HUES6 (cell line): ENCODE data around the gene LAMB4.
A peak's percentile ranks its signal among the peaks of the same experiment; 100 is the strongest.

ENCODE experiments used
- H3K27ac ChIP-seq: 2 replicates; pipeline ENCODE4 v1.7.0; 2013; ENCODE audit warnings: low read depth, mild to moderate bottlenecking, low read length, inconsistent platforms
- H3K27me3 ChIP-seq: 2 replicates; pipeline ENCODE4 v1.6.1; 2013; ENCODE audit warnings: low read length; ENCODE audit not compliant: control insufficient read depth, insufficient read depth
- H3K36me3 ChIP-seq: 2 replicates; pipeline ENCODE4 v1.6.1; 2013; ENCODE audit warnings: low read length; ENCODE audit not compliant: control insufficient read depth, insufficient read depth
- H3K4me1 ChIP-seq: 2 replicates; pipeline ENCODE4 v1.6.1; 2013; ENCODE audit warnings: low read length; ENCODE audit not compliant: control insufficient read depth, insufficient read depth
- H3K4me3 ChIP-seq: 2 replicates; pipeline ENCODE4 v1.5.1; 2013; ENCODE audit warnings: low read depth, low read length
- H3K9ac ChIP-seq: one replicate; pipeline ENCODE4 v1.6.1; 2013; ENCODE audit warnings: mild to moderate bottlenecking, low read length
- H3K9me3 ChIP-seq: 2 replicates; pipeline ENCODE4 v1.6.1; 2013; ENCODE audit warnings: low read depth, low read length; ENCODE audit not compliant: control insufficient read depth, insufficient read depth

The LAMB4 gene

GRCh38 chr7:108156897-108157605 is 26.9 kb upstream of the LAMB4 start:
- H3K4me1 ChIP-seq = peaks cover 2% of the 10 kb centered on the region; the same call in 1 of the 2 replicates
- H3K9me3 ChIP-seq = no peaks in the 10 kb centered on the region
- no peaks in the 10 kb centered on the region for H3K27me3 ChIP-seq
- H3K27ac ChIP-seq = no peak overlapping the region
- no peak overlapping the region for H3K4me3 ChIP-seq
- H3K36me3 ChIP-seq = no peaks in the 10 kb centered on the region
- H3K9ac ChIP-seq = no peak overlapping the region

- Histone ChIP-seq H3K27ac (no peak overlapping the region), H3K36me3 (no peaks in the 10 kb centered on the region), H3K9me3 (no peaks in the 10 kb centered on the region), H3K27me3 (no peaks in the 10 kb centered on the region), H3K9ac (no peak overlapping the region), H3K4me1 (peaks cover 3% of the 10 kb centered on the region; the same call in 1 of the 2 replicates), H3K4me3 (no peak overlapping the region)
Measured at GRCh38 chr7:108152198-108152597, 22.0 kb upstream of the LAMB4 start.

GRCh38 chr7:108149908-108150307 is 19.7 kb upstream of the LAMB4 start:
- H3K27me3 ChIP-seq = no peaks in the 10 kb centered on the region
- no peak overlapping the region for H3K9ac ChIP-seq
- H3K27ac ChIP-seq = no peak overlapping the region
- no peak overlapping the region for H3K4me3 ChIP-seq
- H3K36me3 ChIP-seq = no peaks in the 10 kb centered on the region
- no peaks in the 10 kb centered on the region for H3K9me3 ChIP-seq
- peaks cover 8% of the 10 kb centered on the region for H3K4me1 ChIP-seq

- no peak overlapping the region for H3K27ac ChIP-seq
- H3K4me3 ChIP-seq = no peak overlapping the region
- no peaks in the 10 kb centered on the region for H3K9me3 ChIP-seq
- H3K4me1 ChIP-seq = peaks cover 8% of the 10 kb centered on the region
- H3K9ac ChIP-seq = no peak overlapping the region
- H3K27me3 ChIP-seq = no peaks in the 10 kb centered on the region
- H3K36me3 ChIP-seq = no peaks in the 10 kb centered on the region
Measured at GRCh38 chr7:108149119-108149518, 19.0 kb upstream of the LAMB4 start.

GRCh38 chr7:108147031-108147563 is 16.9 kb upstream of the LAMB4 start:
- Histone ChIP-seq H3K9ac (no peak overlapping the region), H3K27me3 (no peaks in the 10 kb centered on the region), H3K27ac (no peak overlapping the region), H3K36me3 (no peaks in the 10 kb centered on the region), H3K4me3 (no peak overlapping the region), H3K9me3 (no peaks in the 10 kb centered on the region), H3K4me1 (peaks cover 6% of the 10 kb centered on the region)

- H3K9ac ChIP-seq = peak overlapping the region; percentile 57
- H3K9me3 ChIP-seq = no peaks in the 10 kb centered on the region
- no peak overlapping the region for H3K27ac ChIP-seq
- no peaks in the 10 kb centered on the region for H3K27me3 ChIP-seq
- H3K4me3 ChIP-seq = peak overlapping the region; percentile 64
- peaks cover 8% of the 10 kb centered on the region for H3K4me1 ChIP-seq
- H3K36me3 ChIP-seq = no peaks in the 10 kb centered on the region
Measured at GRCh38 chr7:108146070-108146842, 16.1 kb upstream of the LAMB4 start.

- no peak overlapping the region for H3K9ac ChIP-seq
- peak overlapping the region; percentile 64; the same call in 1 of the 2 replicates for H3K4me3 ChIP-seq
- H3K27ac ChIP-seq = no peak overlapping the region
- H3K27me3 ChIP-seq = no peaks in the 10 kb centered on the region
- no peaks in the 10 kb centered on the region for H3K36me3 ChIP-seq
- H3K9me3 ChIP-seq = no peaks in the 10 kb centered on the region
- peaks cover 8% of the 10 kb centered on the region for H3K4me1 ChIP-seq
Measured at GRCh38 chr7:108145401-108145800, 15.2 kb upstream of the LAMB4 start.

GRCh38 chr7:108144931-108145330 is 14.8 kb upstream of the LAMB4 start:
- H3K27ac ChIP-seq = no peak overlapping the region
- H3K36me3 ChIP-seq = no peaks in the 10 kb centered on the region
- H3K4me3 ChIP-seq = no peak overlapping the region
- H3K9me3 ChIP-seq = no peaks in the 10 kb centered on the region
- H3K9ac ChIP-seq = no peak overlapping the region
- H3K27me3 ChIP-seq = no peaks in the 10 kb centered on the region
- H3K4me1 ChIP-seq = peaks cover 8% of the 10 kb centered on the region

GRCh38 chr7:108143658-108144420 is 13.7 kb upstream of the LAMB4 start:
- Histone ChIP-seq H3K27ac (no peak overlapping the region), H3K9me3 (no peaks in the 10 kb centered on the region), H3K4me1 (peaks cover 8% of the 10 kb centered on the region), H3K36me3 (no peaks in the 10 kb centered on the region), H3K27me3 (no peaks in the 10 kb centered on the region), H3K4me3 (no peak overlapping the region), H3K9ac (no peak overlapping the region)

GRCh38 chr7:108142675-108143259 is 12.6 kb upstream of the LAMB4 start:
- peaks cover 8% of the 10 kb centered on the region for H3K4me1 ChIP-seq
- H3K4me3 ChIP-seq = no peak overlapping the region
- H3K9me3 ChIP-seq = no peaks in the 10 kb centered on the region
- no peaks in the 10 kb centered on the region for H3K36me3 ChIP-seq
- H3K27ac ChIP-seq = no peak overlapping the region
- H3K9ac ChIP-seq = no peak overlapping the region
- no peaks in the 10 kb centered on the region for H3K27me3 ChIP-seq
